ENCODE measurements around the gene CYP2A6.

CYP2A6 gene

DNA sequence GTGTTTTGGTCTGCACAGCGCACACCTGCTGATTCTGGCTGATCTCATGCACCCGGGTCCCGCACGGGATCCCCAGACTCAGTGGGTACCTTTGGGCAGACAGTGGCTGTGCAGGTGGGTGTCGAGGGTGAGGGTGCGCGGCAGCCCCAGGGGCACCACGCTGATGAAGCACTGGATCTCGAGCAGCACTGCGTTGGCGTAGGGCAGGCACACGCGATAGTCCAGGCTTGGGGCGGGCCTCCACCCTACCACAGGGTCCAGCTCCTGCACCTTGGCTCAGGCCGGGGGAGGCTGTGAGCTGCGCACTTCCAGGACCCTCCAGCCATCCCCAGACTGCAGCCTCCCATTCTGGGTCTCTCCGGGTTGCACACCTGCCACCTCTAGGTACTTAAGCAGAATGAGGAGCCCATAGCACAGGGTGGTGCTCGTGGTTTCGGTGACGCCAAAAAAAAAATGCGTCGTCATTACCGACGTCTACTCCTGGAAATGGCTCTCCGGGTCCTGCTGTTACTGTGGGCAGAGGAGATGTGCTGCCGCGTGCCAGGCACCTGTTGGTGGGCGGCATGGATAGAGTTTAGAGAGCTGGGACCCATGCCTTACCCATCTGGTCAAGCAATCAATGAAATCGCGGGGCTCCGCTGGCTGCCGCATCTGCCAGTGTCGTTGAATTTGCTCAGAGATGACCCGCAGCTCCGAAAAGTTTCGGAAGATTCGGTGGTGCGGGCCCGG is 40.7 kb downstream of the CYP2A6 start:
- CTCF ChIA-PET, result no interaction called here
- peak overlapping the region; percentile 88 for H3K27ac ChIP-seq
- no peak for TF ChIP-seq CTCF (conservative IDR thresholded peaks at IDR 0.05; ENCODE audit: low read depth)
- POLR2A ChIA-PET (ENCODE audit: low non-redundant PET), result interaction anchor here (0.6 kb wide), 1 partner anchor 89 kb away, joined by 3 read pairs; no protein-coding TSS in a partner anchor
- no peak for DNase-seq (ENCODE audit: low spot score)

DNA sequence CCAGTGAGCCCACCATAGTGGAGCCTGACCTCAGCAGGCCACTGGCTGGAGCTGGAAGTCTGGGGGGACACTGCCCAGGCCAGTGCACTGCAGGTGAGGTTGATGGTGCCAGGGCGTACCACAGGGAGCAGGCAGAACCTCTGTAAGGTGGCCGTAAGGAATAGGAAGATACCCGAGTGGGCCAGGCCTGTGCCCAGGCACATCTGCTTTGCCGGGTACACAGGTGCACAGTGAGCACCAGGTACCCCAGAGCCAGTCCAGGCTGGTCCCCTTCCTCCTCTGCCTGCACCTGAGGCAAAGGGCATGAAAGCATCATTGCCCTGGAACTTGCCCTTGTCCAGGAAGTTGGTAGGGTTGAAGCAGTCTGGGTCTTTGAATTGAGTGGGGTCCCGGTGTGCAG is 41.8 kb downstream of the CYP2A6 start:
- ChIA-PET POLR2A (ENCODE audit: low non-redundant PET) (interaction anchor here (0.6 kb wide), 1 partner anchor 88 kb away, joined by 3 read pairs; no protein-coding TSS in a partner anchor), CTCF (no interaction called here)
- no peak for TF ChIP-seq CTCF (conservative IDR thresholded peaks at IDR 0.05; ENCODE audit: low read depth)
- no peak for DNase-seq (ENCODE audit: low spot score)
- H3K27ac ChIP-seq, result peak overlapping the region; percentile 88

DNA sequence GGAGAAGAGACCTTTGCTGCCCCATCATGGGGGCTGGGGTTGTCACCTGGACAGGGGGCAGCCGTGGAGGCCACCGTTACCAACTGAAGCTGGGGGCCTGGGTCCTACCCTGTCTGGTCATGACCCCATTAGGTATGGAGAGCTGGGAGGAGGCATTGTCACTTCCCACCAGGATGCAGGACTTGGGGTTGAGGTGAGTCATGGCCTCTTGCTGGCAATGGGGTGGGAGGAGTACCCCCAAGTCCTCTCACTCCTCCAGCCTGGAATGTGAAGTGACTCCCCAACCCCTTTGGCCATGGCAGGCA is 42.3 kb downstream of the CYP2A6 start:
- ChIA-PET POLR2A (ENCODE audit: low non-redundant PET) (no interaction called here), CTCF (interaction anchor here (0.6 kb wide), 1 partner anchor 155 kb away, joined by 3 read pairs; no protein-coding TSS in a partner anchor)
- H3K27ac ChIP-seq, result peak overlapping the region; percentile 88
- DNase-seq (ENCODE audit: low spot score), result no peak
- TF ChIP-seq CTCF (conservative IDR thresholded peaks at IDR 0.05; ENCODE audit: low read depth), result no peak

DNA sequence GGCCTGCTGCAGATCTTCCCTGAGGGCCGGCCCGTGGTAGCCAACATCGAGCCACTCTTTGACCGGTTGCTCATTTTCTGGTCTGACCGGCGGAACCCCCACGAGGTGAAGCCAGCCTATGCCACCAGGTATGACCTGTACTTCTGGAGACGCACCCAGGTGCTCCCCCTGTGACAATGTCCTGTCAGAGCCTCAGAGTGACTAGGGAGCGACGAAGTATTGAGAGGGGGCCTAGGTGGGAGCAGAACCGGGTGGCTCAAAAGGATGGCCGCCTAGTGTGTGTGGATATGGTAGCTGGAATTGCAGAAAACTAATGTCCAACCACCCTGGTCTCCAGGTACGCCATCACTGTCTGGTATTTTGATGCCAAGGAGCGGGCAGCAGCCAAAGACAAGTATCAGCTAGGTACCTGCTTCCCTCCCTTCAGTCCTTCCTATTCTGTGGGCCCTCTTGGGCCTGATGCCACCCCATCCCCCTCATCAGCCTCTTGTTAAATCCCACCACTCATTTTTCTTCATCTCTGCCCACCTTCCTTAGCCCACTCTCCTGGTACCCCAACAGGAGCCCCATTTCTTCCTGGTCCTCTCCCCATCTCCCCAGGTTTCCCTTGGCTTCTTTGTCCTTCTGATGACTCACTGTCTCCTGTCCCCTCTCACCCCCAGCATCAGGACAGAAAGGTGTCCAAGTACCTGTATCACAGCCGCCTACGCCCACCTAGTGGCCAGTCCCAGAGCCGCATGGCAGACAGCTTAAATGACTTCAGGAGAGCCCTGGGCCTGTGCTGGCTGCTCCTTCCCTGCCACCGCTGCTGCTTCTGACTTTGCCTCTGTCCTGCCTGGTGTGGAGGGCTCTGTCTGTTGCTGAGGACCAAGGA is 42.9 kb downstream of the CYP2A6 start:
- no peak for TF ChIP-seq CTCF (conservative IDR thresholded peaks at IDR 0.05; ENCODE audit: low read depth)
- peak overlapping the region; percentile 88 for H3K27ac ChIP-seq
- peak; percentile 14 for DNase-seq (ENCODE audit: low spot score)
- ChIA-PET CTCF (interaction anchor here (0.6 to 1.4 kb wide), 3 partner anchors 11 to 172 kb away, joined by 3 read pairs; no protein-coding TSS in a partner anchor), POLR2A (ENCODE audit: low non-redundant PET) (no interaction called here)

DNA sequence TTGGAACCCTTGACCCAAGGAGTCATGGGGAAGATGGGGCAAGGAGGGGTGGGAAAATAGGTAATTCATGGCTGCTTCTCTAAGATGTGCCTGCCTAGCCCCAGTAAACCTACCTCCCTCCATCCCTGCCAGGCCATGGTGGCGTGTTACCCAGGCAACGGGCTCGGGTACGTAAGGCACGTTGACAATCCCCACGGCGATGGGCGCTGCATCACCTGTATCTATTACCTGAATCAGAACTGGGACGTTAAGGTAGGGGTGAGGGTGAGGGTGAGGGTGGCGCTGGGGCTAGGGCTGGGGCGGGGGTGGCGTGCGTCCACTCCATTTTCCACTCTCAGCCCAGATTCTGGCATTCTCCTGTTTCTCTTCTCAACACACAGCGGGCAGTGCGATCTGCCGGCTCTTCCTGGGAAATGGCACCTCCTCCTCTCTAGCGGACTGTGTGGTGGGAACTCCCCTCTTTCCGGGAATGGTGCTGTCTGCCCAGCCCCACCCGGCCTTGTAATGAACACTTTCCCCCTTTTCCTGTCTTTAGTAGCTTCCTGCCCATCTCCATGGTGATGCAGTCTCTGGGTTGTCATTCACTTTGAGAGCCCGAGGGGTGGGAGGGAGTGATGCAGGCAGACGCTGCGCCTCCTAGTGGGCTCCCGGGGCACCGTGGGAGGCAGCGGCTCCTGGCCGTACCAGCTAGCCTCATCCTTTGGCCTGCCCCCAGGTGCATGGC is 43.7 kb downstream of the CYP2A6 start:
- ChIA-PET CTCF (interaction anchor here (0.6 to 1.4 kb wide), 3 partner anchors 11 to 201 kb away, joined by 3 read pairs; no protein-coding TSS in a partner anchor), POLR2A (ENCODE audit: low non-redundant PET) (no interaction called here)
- DNase-seq (ENCODE audit: low spot score), result peak; percentile 62
- H3K27ac ChIP-seq, result peak overlapping the region; percentile 88
- TF ChIP-seq CTCF (conservative IDR thresholded peaks at IDR 0.05; ENCODE audit: low read depth), result peak; percentile 52; the same call in 1 of the 2 replicates
